ENCODE data around the gene LRRC8B.
"Not testable (repeated sequence)": the region's sequence is repeated elsewhere in the genome, so short reads cannot be mapped to it uniquely, and the experiment has no call there.

LRRC8B gene

DNA sequence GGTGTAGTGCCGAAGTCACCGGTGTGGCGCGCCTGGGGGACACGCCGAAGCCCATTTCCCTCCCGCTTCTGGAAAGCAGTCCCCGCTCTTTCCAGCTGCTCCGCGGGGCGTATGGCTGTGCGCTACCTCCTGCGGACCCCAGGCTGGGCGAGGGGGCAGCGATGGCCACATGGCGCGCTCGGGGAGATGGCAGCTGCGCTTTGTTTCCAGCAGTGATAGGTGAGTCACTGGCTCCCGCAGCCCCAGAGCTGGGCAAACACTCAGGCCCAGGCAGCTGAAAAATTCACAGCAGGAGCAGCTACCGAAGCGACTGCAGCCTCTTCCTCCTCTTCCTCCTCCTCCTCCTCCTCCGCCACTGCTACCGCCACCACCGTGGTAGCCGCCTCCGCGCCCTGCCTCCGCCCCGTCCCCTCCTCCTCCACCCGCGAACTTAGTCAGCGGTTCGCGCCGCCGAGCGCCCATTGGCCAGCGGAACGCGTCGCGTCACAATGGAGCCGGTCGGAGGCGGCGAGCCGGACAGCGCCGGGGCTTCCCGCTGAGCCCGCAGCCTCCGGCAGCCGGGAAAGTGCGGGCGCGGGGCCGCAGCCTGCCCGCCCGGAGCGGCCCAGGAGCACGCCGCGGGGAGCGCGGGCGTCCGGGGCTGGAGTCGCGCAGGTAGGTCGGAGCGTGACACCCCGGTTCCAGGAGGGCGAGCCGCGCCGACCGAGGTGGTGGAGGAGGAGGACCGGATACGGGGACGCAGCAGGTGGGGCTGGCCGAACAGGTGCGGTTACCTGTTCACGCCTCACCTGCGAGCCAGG, at the start of gene LRRC8B:
Gene LRRC8B (plus strand): TSS at position 461 of the 800 bp plus-strand sequence. CDS start 57,822 bp downstream, outside the sequence.
- peak; percentile 95 for DNase-seq

DNA sequence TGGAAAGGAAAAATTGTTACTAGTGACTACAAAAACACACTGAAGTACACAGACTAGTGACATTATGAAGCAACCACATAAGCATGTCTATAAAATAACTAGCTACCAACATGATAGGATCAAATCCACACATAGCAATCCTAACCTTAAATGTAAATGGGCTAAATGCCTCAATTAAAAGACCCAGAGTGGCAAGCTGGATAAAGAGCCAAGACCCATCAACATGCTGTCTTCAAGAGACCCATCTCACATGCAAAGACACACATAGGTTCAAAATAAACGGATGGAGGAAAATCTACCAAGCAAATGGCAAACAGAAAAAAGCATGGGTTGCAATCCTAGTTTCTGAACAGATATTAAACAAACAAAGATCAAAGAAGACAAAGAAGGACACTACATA, 49.4 kb upstream of the LRRC8B start:
- DNase-seq, result no peak

DNA sequence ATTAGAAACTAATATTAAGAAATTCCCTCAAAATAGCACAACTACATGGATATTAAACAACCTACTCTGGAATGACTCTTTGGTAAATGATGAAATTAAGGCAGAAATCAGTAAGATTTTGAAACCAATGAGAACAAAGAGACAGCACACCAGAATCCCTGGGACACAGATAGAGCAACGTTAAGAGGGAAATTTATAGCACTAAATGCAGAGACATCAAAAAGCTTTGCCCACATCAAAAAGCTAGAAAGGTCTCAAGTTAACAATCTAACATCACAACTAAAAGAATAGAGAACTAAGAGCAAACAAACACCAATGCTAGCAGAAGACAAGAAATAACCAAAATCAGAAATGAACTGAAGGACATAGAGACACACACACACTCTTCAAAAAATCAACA, 48.6 kb upstream of the LRRC8B start:
- no peak for DNase-seq

DNA sequence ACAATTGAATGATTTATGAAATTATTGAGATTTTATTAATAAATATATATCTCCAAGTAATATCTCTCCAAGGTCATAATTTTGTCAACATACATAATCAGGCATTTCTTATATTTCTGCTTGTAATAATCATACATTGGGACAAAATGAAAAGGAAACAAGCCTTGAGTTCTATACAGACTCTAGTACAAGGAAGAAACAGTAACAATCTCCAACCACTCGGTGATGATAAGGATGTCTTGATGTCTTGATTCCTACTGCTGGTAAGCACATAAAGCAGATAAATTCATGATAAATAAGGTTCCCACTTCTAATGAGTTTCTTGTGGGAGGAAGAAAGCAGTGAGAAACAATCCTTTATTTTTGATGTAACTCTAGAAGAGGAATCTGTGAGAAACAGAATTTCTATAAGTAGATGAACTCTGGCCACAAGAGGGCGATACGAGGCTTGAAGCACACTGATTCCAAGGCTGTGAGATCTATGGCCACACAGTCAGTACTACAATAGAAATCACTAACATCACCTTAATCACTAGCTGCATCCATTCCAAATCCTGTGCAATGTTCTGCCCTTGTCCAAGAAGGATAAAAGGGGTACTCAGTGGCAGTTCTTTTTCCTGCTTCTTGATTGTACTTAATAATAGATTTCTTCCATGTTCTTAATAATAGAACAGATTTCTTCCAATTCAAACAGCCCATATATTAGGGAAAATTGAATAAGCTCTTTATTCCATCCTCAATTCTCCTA, 41.4 kb upstream of the LRRC8B start:
- peak; percentile 74 for DNase-seq

DNA sequence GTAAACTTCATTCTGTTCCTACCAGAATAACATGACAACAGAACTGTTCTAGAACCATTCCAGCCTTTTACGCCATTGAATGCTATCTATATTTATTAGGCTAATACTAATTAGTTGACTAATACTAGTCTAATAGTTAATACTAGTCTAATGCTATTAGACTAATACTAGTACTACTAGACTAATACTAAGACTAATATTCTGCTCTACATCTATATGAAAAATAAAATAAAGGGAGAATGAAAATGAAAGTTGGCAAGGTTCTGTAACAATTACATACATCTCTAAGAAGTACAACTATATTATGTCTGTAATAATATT, 40.9 kb upstream of the LRRC8B start:
- no peak for DNase-seq

DNA sequence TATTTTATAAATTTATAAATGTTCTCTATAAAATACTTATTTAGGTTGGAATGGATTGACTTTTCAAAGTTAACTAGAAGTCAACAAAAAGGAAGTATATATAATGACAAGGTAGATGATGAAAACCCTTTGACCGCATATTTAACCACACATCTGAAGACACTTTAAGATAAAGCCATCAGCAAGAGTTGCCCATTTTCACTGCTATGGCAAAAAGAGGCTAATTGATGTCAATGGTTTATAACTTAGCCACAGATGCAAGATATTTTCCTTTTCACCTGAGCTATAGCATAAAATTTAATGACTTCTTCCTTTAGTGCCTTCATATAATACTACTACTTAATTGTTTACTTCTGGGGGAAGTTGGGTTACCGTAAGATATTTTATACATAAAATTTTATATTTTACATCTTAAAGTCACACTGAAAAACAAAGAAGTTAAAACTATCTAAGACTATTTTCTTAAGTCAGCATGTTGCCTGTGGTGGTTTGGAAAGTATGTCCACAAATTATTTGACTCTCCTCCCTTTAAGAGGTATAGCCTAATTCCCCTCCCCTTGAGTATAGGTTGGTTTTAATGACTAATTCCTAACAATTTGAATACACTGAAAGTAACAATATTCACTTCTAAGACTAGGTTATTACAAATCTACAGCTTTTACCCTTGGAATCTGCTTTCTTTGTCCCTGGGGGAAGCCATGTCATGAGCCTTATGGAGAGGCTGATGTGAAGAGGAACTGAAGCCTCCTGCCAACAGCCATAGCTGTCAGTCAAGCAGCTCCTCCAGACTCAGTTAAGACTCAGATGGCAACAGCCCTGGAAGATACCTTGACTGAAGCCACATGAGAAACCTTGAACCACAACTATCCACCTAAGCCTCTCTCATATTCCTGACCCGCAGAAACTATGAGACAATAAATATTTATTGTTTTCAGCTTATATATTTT, 40.3 kb upstream of the LRRC8B start:
- DNase-seq, result no peak

DNA sequence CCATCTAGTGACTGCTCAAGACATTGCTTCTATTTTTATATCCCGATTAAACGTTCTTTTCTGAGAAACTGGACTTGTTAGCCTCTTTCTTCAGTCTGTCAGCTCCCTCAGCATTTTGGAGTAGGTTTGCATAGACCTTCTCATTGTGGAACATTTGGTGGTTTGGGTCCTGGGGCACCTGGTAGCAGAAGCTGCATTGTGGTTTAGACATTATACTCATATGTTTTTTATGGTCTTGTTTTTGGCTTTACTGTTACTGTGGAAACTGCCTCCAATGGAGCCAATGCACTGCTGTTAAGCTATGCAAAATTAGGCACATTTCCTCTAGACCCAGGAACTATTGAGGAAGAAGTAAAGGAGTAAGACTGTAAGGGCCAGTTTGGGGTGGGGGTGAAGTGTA, 36.7 kb upstream of the LRRC8B start:
- no peak for DNase-seq

DNA sequence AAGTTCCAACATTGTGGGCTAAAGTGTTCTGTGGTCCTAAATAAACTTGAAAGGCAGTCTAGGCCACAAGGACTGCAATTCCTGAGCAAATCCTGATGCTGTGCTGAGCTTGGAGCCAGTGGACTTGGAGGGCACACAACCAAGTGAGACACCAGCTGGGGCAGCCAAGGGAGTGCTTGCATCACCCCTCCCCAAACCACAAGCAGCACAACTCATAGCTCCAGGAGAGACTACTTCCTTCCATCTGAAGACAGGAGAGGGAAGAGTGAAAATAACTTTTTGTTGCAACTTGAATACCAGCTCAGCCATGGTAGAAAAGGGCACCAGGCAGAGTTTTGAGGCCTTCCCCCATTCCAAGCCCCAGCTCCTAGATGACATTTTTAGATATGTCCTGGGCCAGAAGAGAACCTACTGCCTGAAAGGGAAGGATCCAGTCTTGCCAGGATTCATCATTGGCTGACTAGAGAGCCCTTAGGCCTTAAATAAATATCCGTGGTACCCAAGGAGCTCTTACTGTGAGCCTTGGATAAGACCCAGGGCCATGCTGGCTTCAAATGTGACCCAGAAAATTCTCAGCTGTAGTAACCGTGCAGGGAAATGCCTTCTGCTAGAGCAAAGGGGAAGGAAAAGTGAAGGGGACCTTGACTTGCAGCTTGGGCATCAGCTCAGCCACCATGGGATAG, 35.4 kb upstream of the LRRC8B start:
- DNase-seq, result no peak

DNA sequence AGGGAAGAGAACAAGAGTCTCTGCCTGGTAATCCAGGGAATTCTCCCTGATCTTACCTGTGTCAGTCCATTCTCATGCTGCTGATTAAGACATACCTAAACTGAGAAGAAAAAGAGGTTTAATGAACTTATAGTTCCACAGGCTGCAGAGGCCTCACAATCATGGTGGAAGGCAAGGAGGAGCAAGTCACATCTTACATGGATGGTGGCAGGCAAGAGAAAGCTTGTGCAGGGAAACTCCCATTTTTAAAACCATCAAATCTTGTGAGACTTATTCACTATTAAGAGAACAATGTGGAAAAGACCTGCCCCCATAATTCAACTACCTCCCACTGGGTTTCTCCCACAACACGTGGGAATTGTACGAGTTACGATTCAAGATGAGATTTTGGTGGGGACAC, 34.2 kb upstream of the LRRC8B start:
- DNase-seq, result no peak

DNA sequence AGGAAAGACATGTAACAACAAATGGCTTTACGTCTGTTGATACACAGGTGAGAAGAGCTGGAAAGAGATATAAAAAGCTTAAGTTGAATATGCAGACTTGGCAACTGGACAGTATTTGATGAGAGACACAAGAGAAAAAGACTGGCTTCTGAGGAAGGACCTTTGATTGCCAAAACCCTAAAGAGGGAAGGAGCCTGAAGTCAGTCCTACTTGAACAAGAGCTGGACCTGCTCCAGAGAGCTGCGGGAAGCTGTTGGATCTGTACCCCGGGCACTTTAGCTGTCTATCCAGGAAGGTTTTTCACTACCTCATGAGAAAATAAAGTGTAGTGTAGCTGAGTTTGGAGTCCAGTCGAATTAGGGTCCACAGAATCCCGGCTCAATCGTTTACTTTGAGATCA, 25.3 kb upstream of the LRRC8B start:
- DNase-seq, result no peak

DNA sequence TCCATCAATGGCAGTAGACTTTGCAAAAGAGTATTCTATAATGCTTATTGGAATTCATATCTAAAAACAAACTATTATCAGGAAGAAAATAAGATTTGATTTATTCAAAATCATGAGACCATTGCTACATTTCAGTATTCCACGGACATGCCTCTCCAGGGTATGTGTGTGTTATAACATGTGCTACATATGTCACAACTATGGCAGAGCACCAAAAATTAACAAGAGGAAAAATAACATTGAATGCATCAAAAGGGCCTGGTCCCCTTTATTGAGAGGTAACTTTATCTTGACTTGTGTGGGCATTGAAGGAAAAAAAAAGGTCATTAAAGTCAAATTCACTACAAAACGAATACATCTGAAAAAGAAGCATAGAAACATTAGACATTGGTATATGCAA, 22.6 kb upstream of the LRRC8B start:
- no peak for DNase-seq

DNA sequence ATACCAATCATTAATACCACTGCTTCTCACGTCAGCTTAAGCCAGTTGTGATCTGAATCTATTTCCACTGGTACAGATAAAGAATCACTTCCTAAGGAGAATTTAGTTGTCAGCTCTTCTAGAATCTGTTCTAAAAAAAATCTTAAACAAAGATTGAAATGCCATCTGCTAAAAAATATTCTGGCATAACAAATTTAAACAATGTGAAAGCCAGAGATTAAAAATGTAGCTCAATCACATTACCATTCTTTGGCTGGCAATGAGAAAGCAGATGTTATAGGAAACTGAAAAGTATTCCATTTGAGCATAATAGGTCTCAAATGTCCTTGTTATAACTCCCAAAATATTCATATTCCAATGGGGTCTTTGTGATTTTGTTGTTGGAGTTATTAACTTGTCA, 21.7 kb upstream of the LRRC8B start:
- DNase-seq, result no peak

DNA sequence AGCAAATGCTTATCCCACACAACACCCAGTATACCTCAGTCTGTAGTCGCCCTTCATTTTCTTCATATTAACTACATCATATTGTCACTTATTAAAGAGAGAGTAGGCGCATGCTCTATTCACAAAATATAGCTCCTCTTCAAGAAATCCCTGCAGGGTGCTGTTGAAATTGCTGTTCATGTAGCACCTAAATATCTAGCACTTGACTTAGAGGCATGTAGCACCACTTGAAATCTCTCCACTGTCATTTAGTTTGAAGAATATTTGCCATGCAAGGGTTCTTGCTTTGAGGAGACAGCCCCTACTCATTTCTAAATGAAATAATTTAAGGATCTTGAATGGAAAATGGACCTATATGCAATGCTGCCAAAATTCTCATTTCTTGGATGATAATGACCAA, 20.9 kb upstream of the LRRC8B start:
- no peak for DNase-seq

DNA sequence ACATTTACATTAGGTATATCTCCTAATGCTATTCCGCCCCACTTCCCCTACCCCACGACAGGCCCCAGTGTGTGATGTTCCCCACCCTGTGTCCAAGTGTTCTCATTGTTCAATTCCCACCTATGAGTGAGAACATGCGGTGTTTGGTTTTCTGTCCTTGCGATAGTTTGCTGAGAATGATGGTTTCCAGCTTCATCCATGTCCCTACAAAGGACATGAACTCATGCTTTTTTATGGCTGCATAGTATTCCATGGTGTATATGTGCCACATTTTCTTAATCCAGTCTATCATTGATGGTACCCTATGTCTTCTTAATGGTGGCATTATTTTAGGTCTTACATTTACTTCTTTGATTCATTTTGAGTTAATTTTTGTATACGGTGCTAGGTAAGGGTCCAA, 14.6 kb upstream of the LRRC8B start:
- DNase-seq, result not testable (repeated sequence)

DNA sequence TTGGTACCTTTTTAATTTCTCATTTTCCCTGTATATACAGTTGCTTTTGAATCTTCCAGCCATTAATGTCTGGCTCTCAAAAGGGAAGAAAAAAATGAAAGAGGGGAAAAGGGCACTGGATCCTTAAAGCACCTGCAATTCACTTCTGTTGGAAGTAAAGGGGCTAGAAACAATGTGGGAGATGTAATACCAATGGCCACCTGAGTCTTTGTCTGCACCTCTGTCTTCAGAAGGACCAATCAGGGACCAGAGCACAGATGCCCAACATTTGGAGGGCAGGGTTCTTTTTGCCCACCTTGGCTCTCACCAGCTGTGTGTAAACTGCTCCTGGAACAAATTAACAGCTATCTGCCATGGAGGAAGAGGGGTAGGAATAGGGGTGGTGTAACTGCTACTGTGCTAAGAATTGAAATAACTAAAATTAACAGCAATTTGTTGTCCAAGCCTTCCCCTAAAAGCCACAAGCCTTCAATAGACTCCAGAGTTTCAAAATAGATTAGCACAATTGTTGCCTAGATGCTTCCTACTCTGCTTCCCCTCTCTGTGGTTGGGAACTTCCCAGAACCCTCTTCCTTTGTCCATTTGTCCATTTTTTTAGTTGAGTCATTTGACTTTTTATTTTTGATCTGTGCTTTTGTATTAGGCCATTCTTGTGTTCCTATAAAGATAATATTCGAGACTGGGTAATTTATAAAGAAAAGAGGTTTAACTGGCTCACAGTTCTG, 11.5 kb upstream of the LRRC8B start:
- no peak for DNase-seq

DNA sequence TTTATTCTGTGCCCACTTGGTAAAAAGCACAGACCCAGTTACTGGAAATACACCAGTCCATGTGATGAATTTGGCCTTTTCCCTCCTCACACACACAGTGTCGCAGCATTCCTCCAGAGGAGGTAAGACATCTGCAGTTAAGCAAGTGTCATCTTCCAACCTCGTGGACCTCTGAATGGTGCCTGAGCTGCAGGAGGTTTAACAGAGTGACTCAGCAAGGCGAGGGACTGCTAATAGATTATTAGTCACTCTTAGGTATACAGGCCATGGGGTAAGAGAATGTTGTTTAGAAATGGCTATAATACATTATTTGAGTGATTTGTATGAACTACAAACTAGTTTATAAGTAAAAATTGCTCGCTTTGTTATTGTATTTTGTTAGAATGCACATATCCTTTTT, 8.6 kb upstream of the LRRC8B start:
- DNase-seq, result no peak

DNA sequence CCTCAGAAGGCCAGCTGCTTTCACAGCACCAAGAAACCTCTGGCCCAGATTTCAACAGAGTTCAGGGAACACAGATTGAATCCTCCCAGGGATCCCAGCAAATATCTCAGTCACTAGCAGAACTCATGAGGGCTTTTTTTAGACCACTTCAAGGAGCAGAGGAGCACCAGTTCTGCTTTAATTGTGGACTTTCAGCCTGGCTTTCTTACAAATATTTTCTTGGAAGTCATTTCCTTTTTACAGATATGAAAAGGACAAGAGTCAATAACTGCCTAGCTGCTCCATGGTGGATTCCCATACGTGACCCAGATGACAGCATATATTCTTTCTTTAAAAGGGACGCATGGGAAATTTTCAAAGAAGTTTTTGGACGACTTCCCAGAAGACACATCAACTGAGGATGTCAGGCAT, 6.4 kb upstream of the LRRC8B start:
- no peak for DNase-seq

DNA sequence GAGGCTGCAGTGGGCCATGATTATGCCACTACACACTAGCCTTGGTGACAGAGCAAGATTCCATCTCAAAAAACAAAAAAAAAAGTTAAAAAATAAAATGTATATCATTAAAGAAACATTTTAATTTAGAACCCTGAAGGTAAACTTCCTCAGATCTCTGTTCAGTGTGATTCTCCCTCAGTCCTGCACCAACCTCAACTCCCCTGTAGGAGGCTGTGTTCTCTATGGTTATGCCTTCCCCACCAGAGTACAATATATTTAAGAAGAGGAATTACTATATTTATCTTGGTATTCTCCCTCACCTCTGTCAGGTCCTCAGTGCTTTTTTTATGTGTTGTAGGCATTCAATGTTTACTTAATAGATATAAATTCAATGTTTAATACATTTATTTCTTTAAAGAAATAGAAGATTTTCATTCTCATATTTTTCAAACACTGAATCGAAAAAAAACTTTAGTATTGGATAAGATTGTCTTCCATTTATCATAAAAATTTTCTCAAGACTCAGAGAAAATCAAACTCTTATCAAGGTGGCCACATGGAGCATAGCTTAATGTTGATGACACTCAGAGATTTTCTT, 4.8 kb upstream of the LRRC8B start:
- DNase-seq, result peak; percentile 29

DNA sequence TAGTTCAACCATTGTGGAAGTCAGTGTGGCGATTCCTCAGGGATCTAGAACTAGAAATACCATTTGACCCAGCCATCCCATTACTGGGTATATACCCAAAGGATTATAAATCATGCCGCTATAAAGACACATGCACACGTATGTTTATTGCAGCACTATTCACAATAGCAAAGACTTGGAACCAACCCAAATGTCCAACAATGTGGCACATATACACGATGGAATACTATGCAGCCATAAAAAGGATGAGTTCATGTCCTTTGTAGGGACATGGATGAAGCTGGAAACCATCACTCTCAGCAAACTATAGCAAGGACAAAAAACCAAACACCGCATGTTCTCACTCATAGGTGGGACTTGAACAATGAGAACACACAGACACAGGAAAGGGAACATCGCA, 2.7 kb upstream of the LRRC8B start:
- DNase-seq, result not testable (repeated sequence)

DNA sequence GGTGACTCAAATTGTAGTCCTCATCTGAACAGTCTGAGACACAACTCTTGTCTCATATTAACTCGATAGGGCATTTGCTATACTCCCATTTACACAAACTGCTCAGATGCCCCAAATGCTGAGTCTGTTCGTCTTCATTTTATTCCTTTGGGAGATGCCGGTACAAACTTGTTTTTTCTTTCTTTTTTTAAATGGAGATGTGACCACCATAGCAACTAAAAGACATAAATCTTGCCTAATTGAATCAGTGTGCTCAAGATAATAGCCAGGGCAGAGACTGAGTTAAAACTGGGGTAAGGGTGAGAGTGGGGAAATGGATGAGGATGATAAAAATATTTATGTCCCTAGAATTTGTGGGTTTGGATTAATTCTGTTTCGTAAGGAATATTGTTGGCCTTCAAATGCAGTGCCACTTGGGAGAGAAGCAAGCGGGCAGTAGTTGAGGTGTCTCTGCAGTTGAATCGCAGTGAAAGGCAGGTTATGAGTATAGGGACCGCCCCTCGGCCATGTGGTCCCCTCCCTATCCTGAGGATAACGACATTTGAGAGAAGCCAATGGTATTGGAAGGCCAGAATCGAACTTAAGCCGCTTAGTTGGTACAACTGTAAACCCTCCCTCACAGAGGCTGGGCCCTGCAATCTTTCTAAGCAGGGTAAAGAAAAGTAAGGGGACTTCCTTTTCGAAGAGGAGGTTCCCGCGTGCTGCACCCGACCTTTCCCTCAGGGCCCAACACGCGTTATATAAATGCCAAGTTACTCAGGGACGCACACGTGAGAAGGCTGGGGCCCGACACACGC, 859 bp upstream of the LRRC8B start:
- DNase-seq, result peak; percentile 90
